Astrocyte of the spinal cord (primary cell): ENCODE data around the gene MPP2.
"Not testable (repeated sequence)": the region's sequence is repeated elsewhere in the genome, so short reads cannot be mapped to it uniquely, and the experiment has no call there.

ENCODE experiments used
- DNase-seq: peaks from one replicate; pipeline ENCODE4 v3.0.0; 2011; ENCODE audit warnings: low read depth, low spot score
- H3K4me3 ChIP-seq: 2 replicates; pipeline ENCODE4 v1.5.1; 2011; ENCODE audit warnings: low read depth, mild to moderate bottlenecking, low read length, moderate library complexity
- in situ Hi-C: cut with HindIII; loops from 2 replicates; pipeline ENCODE4 v1.10.0; 2017; ENCODE audit warnings: low sequenced_read_pairs
- TF ChIP-seq, protein P1 (sequence below): IDR thresholded peaks from 2 replicates; pipeline ENCODE4 v1.5.1; 2012; ENCODE audit warnings: low read depth, mild to moderate bottlenecking, low read length, inconsistent platforms

Gene MPP2

DNA sequence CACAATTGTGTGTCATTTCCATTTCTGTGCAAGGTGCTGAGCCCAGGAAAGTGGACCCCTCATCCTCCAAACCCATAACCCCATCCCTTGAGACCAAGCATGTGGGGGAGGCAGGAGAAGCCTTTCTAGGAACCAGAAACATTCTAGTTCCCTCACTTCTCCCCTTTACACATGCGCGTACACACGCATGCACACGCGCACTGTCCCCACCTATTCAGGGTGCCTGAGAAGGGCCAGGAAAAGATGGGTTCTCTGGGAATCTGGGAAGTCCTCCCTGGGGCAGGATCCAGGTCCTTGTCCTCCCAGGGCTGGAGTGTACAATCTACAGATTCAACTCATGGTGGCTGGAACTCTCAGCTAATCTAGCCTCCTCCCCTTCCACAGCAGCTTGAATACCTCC lies 32.5 kb upstream of the MPP2 start:
- DNase-seq, result no peak
- H3K4me3 ChIP-seq, result no peak overlapping the region
- TF ChIP-seq, protein P1, sequence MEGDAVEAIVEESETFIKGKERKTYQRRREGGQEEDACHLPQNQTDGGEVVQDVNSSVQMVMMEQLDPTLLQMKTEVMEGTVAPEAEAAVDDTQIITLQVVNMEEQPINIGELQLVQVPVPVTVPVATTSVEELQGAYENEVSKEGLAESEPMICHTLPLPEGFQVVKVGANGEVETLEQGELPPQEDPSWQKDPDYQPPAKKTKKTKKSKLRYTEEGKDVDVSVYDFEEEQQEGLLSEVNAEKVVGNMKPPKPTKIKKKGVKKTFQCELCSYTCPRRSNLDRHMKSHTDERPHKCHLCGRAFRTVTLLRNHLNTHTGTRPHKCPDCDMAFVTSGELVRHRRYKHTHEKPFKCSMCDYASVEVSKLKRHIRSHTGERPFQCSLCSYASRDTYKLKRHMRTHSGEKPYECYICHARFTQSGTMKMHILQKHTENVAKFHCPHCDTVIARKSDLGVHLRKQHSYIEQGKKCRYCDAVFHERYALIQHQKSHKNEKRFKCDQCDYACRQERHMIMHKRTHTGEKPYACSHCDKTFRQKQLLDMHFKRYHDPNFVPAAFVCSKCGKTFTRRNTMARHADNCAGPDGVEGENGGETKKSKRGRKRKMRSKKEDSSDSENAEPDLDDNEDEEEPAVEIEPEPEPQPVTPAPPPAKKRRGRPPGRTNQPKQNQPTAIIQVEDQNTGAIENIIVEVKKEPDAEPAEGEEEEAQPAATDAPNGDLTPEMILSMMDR, result no peak
- in situ Hi-C loops, result no loop called here

DNA sequence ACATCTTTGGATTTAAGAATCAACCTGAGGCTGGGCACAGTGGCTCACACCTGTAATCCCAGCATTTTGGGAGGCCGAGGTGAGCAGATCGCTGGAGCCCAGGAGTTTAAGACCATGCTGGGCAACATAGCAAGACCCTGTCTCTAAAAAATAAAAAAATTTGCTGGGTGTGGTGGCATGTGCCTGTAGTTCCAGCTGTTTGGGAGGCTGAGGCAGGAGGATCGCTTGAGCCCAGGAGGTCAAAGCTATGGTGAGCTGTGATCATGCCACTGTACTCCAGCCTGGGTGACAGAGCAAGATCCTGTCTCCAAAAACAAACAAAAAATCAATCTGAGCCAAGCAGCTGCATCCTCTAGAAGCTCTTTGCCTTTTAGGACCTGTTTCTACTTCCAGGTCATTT lies 32.1 kb upstream of the MPP2 start:
- H3K4me3 ChIP-seq, in situ Hi-C loops, DNase-seq: not testable (repeated sequence)

DNA sequence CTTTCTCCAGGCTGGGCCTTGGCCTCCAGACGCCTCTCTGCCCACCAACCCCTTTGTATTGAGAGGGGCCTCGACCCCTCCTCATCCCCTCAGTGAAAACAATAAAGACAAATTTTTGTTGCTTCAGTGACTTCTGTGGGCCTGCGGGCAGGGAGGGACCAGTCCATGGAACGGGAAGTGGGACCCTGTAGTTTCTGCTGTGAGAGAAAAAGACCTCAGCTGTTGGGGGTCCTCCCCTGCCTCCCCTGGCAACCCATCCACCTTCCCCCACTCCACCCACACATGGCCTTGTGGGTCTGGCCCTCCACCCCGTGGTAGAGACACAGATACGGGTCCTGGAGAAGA lies 31.5 kb upstream of the MPP2 start:
- in situ Hi-C loops, result no loop called here
- DNase-seq, result no peak
- TF ChIP-seq, protein P1, result no peak
- H3K4me3 ChIP-seq, result no peak overlapping the region

DNA sequence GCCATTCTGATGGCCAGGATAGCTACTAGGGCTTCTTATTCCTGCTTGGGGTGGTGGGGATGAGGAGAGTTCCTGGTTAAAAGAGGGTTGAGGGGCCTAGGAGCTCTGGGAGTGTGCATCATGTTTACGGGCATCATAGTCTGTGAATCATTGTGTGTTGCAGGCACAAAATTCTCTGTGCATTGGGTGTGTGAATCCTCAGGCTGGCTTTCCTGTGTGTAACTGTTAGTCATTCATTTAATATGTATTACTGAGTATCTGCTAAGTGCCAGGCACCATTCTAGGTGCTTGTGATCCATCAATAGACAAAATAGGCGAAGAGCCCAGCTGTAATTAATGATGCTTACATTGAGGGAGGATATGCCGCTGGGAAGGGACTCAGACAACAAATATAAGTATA lies 29.1 kb upstream of the MPP2 start:
- DNase-seq, result no peak
- TF ChIP-seq, protein P1, result no peak
- no peak overlapping the region for H3K4me3 ChIP-seq
- in situ Hi-C loops, result no loop called here

DNA sequence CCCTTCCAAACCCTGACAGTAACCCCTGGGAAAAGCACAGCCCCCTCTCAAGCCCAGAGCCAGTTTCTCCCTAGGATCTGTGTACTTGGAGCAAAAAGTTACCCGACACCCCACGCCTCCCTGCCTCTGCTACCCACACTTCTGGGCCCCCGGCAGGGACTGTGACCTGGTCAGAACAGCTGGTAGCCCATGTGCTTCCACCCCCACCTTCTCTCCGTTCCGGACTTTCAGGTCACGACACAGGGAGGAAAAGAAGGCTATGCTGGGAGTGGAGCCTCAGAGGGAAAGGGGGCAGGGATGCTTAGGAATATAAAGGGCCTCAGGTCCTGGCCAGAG lies 28.6 kb upstream of the MPP2 start:
- in situ Hi-C loops, result no loop called here
- DNase-seq, result no peak
- TF ChIP-seq, protein P1, result no peak
- no peak overlapping the region for H3K4me3 ChIP-seq

DNA sequence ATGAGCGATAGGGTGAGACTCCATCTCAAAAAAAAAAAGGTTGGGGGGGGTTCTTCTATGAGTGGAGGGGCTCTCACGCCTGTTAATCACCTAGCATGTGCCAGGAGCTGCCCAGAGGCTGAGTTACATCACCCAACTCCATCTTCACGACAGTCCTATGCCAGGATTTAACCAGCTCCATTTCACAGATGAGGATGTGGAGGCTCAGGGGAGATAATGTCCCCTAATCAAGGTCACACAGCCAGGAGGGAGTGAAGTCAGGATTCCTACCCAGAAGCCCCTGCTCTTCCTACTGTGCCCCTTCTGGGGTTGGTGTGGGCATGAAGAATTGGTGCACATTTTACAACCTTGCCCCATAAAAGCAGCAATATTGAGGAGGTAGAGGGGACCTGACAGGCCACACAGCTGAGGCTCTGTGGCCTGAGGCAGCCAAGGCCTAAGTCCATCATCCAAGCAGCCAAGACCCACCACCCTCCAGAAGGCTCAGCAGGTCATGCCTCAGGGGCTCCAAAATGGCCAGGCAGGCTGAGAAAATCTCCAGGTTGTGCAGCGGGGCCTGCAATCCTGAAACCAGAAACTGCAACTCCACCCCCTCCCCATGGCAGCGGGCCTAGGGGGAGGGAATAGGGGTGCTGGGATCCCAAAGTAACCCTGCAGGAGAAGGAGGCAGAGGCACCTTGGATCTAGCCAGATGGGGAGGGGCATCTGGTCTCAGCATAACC lies 28.0 kb upstream of the MPP2 start:
- in situ Hi-C loops, result no loop called here
- TF ChIP-seq, protein P1, result no peak
- no peak for DNase-seq
- H3K4me3 ChIP-seq, result no peak overlapping the region

DNA sequence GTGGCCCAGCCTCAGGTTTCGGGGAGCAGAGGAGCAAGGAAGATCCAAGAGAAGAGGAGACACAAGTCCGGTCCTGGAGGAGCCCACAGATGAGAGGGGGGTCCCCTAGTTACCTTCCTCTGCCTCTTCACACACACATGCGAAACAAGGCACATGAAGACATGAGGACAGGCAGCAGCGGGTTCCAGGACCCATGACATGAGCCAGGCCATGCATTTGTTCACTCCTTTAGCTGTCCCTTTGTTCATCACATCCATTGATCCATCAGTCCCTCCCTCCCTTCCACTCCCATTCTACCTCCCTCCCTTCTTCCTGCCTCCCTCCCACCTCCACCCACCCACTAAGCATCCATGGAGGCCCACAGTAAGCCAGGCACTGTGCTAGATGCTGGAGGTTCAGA lies 25.6 kb upstream of the MPP2 start:
- TF ChIP-seq, protein P1, result no peak
- DNase-seq, result no peak
- no peak overlapping the region for H3K4me3 ChIP-seq
- in situ Hi-C loops, result no loop called here
